Ascending aorta (tissue), 2 donors: Measurements from ENCODE around the gene GNPAT. TPM values are rescaled to one million over a fixed set of nuclear protein-coding genes. Genes with fewer than 3 reads are reported as not detected.

Source experiments
- DNase-seq, 2 donors: peaks; one replicate each; pipeline ENCODE4 v3.0.0-alpha.2; 2019; ENCODE audit warnings: low spot score in 2 of 2
- H3K27ac ChIP-seq, 2 donors: fragments of 200-600 bp; sonication (generic); one replicate each; pipeline ENCODE4 v1.5.1; 2016 to 2017; ENCODE audit warnings: mild to moderate bottlenecking in 1 of 2
- H3K27me3 ChIP-seq: fragments of 200-600 bp; sonication (generic); one replicate; pipeline ENCODE4 v1.5.1; 2017
- H3K36me3 ChIP-seq, 2 donors: fragments of 200-600 bp; sonication (generic); one replicate each; pipeline ENCODE4 v1.5.1; 2016
- H3K4me1 ChIP-seq, 2 donors: fragments of 200-600 bp; sonication (generic); one replicate each; pipeline ENCODE4 v1.5.1; 2016 to 2017; ENCODE audit warnings: mild to moderate bottlenecking in 1 of 2
- H3K4me3 ChIP-seq, 2 donors: fragments of 200-600 bp; sonication (generic); one replicate each; pipeline ENCODE4 v1.5.1; 2016 to 2017; ENCODE audit warnings: mild to moderate bottlenecking in 1 of 2
- H3K9me3 ChIP-seq, 2 donors: fragments of 200-600 bp; sonication (generic); one replicate each; pipeline ENCODE4 v1.5.1; 2016
- CTCF ChIP-seq, 3 experiments: fragments of 200-600 bp in 2 of 3; fragments of 450-650 bp in 1 of 3; sonication (generic) in 2 of 3; IDR thresholded peaks; one replicate each; pipeline ENCODE4 v1.5.1; 2016 to 2019; ENCODE audit warnings: antibody characterized with exemption in 3 of 3, mild to moderate bottlenecking in 1 of 3, moderate library complexity in 1 of 3
- intact Hi-C: fragments of 100-400 bp; cut with DNase I; formaldehyde crosslinking; loops from one replicate; pipeline ENCODE4 v1.15.1; 2023
- total RNA-seq: library from RNA; depleted of rRNA; stranded (reverse); fragments of >200 nt; gene quantifications from one replicate; pipeline ENCODE4 v1.1.0, GENCODE V29; 2016

The GNPAT gene
- total RNA-seq, 1 donor from 2014 or later: 34.8 TPM

- no peak for DNase-seq
- peaks cover 0 to 16% of the 10 kb centered on the region in 2 donors for H3K4me1 ChIP-seq
- no peak overlapping the region for H3K27ac ChIP-seq
- TF ChIP-seq CTCF (IDR thresholded peaks at IDR 0.05): no peak
- peaks cover 10 to 27% of the 10 kb centered on the region in 2 donors for H3K36me3 ChIP-seq
- no peak overlapping the region for H3K4me3 ChIP-seq
- intact Hi-C loops: no loop called here
- no peaks in the 10 kb centered on the region for H3K27me3 ChIP-seq
- no peaks in the 10 kb centered on the region for H3K9me3 ChIP-seq
Measured at GRCh38 chr1:231238298-231238697, 2.7 kb upstream of the GNPAT start.

- H3K4me1 ChIP-seq: peaks cover 0 to 18% of the 10 kb centered on the region in 2 donors
- peak overlapping the region; percentile 82 to 84 for H3K27ac ChIP-seq
Measured at GRCh38 chr1:231240531-231240882, 505 bp upstream of the GNPAT start.

GRCh38 chr1:231241750-231242149 lies 738 bp downstream of the GNPAT start:
- Histone ChIP-seq H3K4me1 (peaks cover 0 to 18% of the 10 kb centered on the region in 2 donors), H3K27ac (peak overlapping the region; percentile 82 to 84), H3K36me3 (peaks cover 10 to 21% of the 10 kb centered on the region in 2 donors), H3K27me3 (no peaks in the 10 kb centered on the region), H3K4me3 (peak overlapping the region; percentile 85 to 90), H3K9me3 (no peaks in the 10 kb centered on the region)
- intact Hi-C loops: loop anchor here (1.0 to 10.0 kb wide), 5 partner anchors 96 to 597 kb away; partner anchors contain the start of genes COG2, EGLN1, EXOC8 and SPRTN
- no peak for DNase-seq
- TF ChIP-seq CTCF (IDR thresholded peaks at IDR 0.05): no peak

More at GRCh38 chr1:231240531-231240882, 505 bp upstream of the GNPAT start:
- H3K9me3 ChIP-seq: no peaks in the 10 kb centered on the region
- no peak for TF ChIP-seq CTCF (IDR thresholded peaks at IDR 0.05)
- intact Hi-C loops: loop anchor here (2.0 to 10.0 kb wide), 4 partner anchors 97 to 596 kb away; partner anchors contain the start of genes COG2, EGLN1, EXOC8 and SPRTN
- H3K36me3 ChIP-seq: peaks cover 10 to 27% of the 10 kb centered on the region in 2 donors
- DNase-seq: no peak
- no peaks in the 10 kb centered on the region for H3K27me3 ChIP-seq
- peak overlapping the region; percentile 85 to 90 for H3K4me3 ChIP-seq

- no peak for TF ChIP-seq CTCF (IDR thresholded peaks at IDR 0.05)
- Histone ChIP-seq H3K4me3 (peak overlapping the region; percentile 85 to 90), H3K27ac (no peak overlapping the region), H3K27me3 (no peaks in the 10 kb centered on the region), H3K4me1 (peaks cover 0 to 18% of the 10 kb centered on the region in 2 donors), H3K9me3 (no peaks in the 10 kb centered on the region), H3K36me3 (peaks cover 7 to 12% of the 10 kb centered on the region in 2 donors)
- DNase-seq: no peak
- intact Hi-C loops: loop anchor here (5.0 to 10.0 kb wide), 3 partner anchors 95 to 598 kb away; partner anchors contain the start of genes COG2, EGLN1, EXOC8 and SPRTN
Measured at GRCh38 chr1:231242516-231243198, 1.6 kb downstream of the GNPAT start.

- no peak overlapping the region for H3K27ac ChIP-seq
- H3K9me3 ChIP-seq: no peaks in the 10 kb centered on the region
- TF ChIP-seq CTCF (IDR thresholded peaks at IDR 0.05): no peak
- H3K36me3 ChIP-seq: peaks cover 14 to 27% of the 10 kb centered on the region in 2 donors
- H3K4me1 ChIP-seq: no peaks in the 10 kb centered on the region
- no peak for DNase-seq
- H3K27me3 ChIP-seq: no peaks in the 10 kb centered on the region
- intact Hi-C loops: loop anchor here (10.0 kb wide), 1 partner anchor 604 kb away; the partner anchor contains the start of gene COG2
- no peak overlapping the region for H3K4me3 ChIP-seq
Measured at GRCh38 chr1:231248778-231249177, 7.8 kb downstream of the GNPAT start.
